Measurements from ENCODE around the gene BMPER.

- TF ChIP-seq GATA2 (IDR thresholded peaks at IDR 0.05; ENCODE audit: low read depth, low read length) (no peak), GATA3 (IDR thresholded peaks at IDR 0.05; ENCODE audit: low read depth, low read length) (no peak)
Observed at GRCh38 chr7:34135924-34136323, 230.6 kb downstream of the BMPER start.

Measured in SH-SY5Y (cell line).